HG02840 (cell line): Measurements from ENCODE around the gene ATP2A3.

ENCODE experiments used
- ATAC-seq: cut with Tn5 transposase; IDR thresholded peaks from one replicate; pipeline ENCODE4 v1.9.1; 2021; ENCODE audit warnings: mild to moderate bottlenecking, moderate library complexity, moderate number of reproducible peaks; ENCODE audit not compliant: unreplicated experiment, low FRiP score

The ATP2A3 gene

GRCh38 chr17:3935825-3936355, 28.3 kb downstream of the ATP2A3 start:
- ATAC-seq, result no peak

- no peak for ATAC-seq
Observed at GRCh38 chr17:3935140-3935542, 29.1 kb downstream of the ATP2A3 start.

GRCh38 chr17:3929764-3930163, 34.5 kb downstream of the ATP2A3 start:
- no peak for ATAC-seq

GRCh38 chr17:3929181-3929580, 35.1 kb downstream of the ATP2A3 start:
- no peak for ATAC-seq

- ATAC-seq, result no peak
Observed at GRCh38 chr17:3928406-3928805, 35.8 kb downstream of the ATP2A3 start.

GRCh38 chr17:3927628-3928340, 36.5 kb downstream of the ATP2A3 start:
- no peak for ATAC-seq

- ATAC-seq, result no peak
Observed at GRCh38 chr17:3926860-3927627, 37.2 kb downstream of the ATP2A3 start.

- ATAC-seq, result no peak
Observed at GRCh38 chr17:3925684-3926485, 38.4 kb downstream of the ATP2A3 start.

GRCh38 chr17:3924512-3925350, 39.5 kb downstream of the ATP2A3 start:
- ATAC-seq, result no peak

GRCh38 chr17:3923466-3924190, 40.6 kb downstream of the ATP2A3 start:
- no peak for ATAC-seq

GRCh38 chr17:3922765-3923164, 41.5 kb downstream of the ATP2A3 start:
- ATAC-seq, result no peak

- no peak for ATAC-seq
Observed at GRCh38 chr17:3921502-3922319, 42.5 kb downstream of the ATP2A3 start.

GRCh38 chr17:3921006-3921405, 43.2 kb downstream of the ATP2A3 start:
- no peak for ATAC-seq

GRCh38 chr17:3919123-3919624, 45.1 kb downstream of the ATP2A3 start:
- no peak for ATAC-seq

GRCh38 chr17:3918372-3919122, 45.7 kb downstream of the ATP2A3 start:
- ATAC-seq, result no peak

- no peak for ATAC-seq
Observed at GRCh38 chr17:3917391-3917931, 46.8 kb downstream of the ATP2A3 start.

GRCh38 chr17:3916825-3917224, 47.4 kb downstream of the ATP2A3 start:
- ATAC-seq, result no peak
